22Rv1 (cell line): Measurements from ENCODE around the gene TMED3.
"Not testable (repeated sequence)": the region's sequence is repeated elsewhere in the genome, so short reads cannot be mapped to it uniquely, and the experiment has no call there.

Experiments
- H3K27ac ChIP-seq: fragments of 450-650 bp; 2 replicates; pipeline ENCODE4 v1.5.1; 2017
- ZFX ChIP-seq: fragments of 450-650 bp; IDR thresholded peaks from 2 replicates; pipeline ENCODE4 v1.6.1; 2017; ENCODE audit warnings: antibody characterized with exemption, borderline replicate concordance
- TF ChIP-seq, protein P1 (sequence below): fragments of 450-650 bp; IDR thresholded peaks from 2 replicates; pipeline ENCODE4 v1.5.1; 2017; ENCODE audit warnings: mild to moderate bottlenecking

The TMED3 gene

DNA sequence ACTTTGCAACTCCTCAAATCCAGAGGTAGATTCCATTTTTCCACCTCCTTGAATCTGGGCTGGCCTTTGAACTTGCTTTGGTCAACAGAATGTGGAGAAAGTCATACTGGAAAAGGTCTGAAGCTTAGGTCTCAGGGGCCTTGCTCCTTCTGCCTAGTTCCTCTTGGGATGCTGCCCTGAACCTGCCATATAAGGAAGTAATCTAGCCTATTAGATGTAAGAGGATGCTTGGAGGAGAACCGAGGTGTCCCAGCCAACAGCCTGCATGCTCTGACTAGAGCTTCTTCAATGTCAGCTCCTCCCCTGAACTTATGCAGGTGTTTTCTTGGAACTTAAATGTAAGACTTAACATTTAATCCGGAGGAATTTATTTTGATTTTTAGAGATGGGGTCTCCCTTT, 2.0 kb upstream of the TMED3 start:
- H3K27ac ChIP-seq: no peak overlapping the region
- TF ChIP-seq ZFX: no peak
- TF ChIP-seq, protein P1, sequence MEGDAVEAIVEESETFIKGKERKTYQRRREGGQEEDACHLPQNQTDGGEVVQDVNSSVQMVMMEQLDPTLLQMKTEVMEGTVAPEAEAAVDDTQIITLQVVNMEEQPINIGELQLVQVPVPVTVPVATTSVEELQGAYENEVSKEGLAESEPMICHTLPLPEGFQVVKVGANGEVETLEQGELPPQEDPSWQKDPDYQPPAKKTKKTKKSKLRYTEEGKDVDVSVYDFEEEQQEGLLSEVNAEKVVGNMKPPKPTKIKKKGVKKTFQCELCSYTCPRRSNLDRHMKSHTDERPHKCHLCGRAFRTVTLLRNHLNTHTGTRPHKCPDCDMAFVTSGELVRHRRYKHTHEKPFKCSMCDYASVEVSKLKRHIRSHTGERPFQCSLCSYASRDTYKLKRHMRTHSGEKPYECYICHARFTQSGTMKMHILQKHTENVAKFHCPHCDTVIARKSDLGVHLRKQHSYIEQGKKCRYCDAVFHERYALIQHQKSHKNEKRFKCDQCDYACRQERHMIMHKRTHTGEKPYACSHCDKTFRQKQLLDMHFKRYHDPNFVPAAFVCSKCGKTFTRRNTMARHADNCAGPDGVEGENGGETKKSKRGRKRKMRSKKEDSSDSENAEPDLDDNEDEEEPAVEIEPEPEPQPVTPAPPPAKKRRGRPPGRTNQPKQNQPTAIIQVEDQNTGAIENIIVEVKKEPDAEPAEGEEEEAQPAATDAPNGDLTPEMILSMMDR: no peak

DNA sequence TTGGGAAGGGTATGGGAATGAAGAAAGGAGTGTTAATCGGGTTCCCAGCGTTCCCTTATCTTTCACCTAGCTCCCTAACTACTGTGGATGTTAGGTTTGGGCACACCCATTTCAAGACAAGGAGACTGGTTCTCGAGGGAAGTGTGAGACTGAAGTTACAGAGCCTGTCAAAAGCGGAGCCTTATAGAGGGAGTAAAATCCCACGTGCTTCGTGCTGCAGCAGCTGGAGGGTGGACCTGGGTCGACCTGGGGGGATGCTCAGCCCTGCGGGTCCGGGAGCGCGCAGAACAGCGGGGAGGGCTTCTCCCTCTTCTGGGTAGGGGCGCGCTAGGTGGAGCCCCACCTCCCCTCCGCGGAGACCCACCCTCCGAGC, 314 bp upstream of the TMED3 start:
- peak overlapping the region; percentile 80 for H3K27ac ChIP-seq
- no peak for TF ChIP-seq ZFX
- TF ChIP-seq, protein P1: no peak

DNA sequence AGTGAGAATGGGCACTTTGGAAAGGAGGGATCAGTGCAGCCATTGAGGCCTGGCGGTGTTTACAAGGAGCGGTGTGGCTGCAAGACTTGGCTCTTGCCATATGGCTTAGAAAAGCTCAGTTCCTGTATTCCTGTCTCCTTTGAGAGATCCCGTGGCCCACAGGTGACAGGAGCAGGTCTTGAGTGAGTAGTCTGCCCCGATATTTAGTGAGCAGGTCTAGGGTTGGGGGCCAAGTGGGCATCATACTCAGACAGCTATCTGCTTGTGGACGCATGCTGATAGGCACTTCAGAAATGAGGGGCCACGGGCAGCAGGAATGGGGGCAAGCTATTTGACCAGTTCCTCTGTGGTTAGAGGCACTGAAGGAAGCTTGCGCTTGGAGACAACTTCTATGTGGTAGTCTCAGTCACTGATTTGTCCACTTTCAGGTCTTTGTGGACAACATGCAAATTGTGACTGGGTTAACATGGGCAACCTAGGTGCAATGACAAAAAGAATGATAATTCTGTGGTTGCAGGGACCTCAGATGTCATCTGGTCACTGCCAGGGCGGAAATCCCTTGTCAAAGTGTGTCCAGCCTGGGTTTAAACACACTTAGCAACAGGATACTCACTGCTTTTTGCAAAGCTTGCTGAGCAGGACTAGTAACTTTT, 1.1 kb downstream of the TMED3 start:
- no peak for TF ChIP-seq ZFX
- TF ChIP-seq, protein P1: no peak
- H3K27ac ChIP-seq: peak overlapping the region; percentile 80

DNA sequence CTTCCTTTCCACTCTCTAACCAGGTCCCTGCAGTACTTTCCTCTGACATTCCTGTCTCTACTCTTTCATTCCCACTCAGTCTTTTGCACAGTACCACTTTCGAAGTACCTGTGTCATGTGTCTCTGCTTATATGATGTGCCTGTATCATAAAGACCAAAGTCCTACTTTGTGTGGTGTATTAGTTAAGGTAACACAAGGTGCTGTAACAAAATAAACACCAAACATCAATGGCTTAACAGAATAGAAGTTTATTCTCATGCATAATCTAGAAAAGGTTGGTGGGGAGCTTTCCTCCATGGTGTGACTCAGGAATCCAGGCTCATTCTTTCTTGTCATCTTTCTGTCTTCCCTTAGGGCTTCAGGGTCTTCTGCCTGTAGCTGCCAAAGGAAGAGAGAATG, 3.3 kb downstream of the TMED3 start:
- H3K27ac ChIP-seq: no peak overlapping the region

DNA sequence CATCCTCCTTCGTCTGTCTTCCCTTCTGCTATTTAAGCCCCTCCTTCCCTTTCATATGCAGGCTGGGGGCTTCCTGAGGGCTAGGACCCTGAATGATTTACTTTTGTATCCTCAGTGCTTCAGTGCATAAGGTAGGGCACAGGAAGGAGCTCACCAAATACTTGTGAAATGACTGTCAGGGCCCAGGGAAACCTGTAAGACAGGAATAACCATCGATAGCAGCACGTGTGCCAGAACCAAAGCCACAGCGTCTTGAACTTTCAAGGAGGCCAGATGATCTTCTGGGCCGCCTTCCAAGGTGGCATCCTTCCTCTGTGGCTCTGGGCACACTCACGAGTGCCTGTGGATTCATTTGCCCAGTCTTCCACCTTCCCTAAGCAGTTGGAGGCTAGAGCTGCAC, 3.9 kb downstream of the TMED3 start:
- TF ChIP-seq, protein P1: no peak
- no peak for TF ChIP-seq ZFX
- H3K27ac ChIP-seq: no peak overlapping the region

More for the DNA sequence above, 3.3 kb downstream of the TMED3 start:
- TF ChIP-seq, protein P1: no peak

DNA sequence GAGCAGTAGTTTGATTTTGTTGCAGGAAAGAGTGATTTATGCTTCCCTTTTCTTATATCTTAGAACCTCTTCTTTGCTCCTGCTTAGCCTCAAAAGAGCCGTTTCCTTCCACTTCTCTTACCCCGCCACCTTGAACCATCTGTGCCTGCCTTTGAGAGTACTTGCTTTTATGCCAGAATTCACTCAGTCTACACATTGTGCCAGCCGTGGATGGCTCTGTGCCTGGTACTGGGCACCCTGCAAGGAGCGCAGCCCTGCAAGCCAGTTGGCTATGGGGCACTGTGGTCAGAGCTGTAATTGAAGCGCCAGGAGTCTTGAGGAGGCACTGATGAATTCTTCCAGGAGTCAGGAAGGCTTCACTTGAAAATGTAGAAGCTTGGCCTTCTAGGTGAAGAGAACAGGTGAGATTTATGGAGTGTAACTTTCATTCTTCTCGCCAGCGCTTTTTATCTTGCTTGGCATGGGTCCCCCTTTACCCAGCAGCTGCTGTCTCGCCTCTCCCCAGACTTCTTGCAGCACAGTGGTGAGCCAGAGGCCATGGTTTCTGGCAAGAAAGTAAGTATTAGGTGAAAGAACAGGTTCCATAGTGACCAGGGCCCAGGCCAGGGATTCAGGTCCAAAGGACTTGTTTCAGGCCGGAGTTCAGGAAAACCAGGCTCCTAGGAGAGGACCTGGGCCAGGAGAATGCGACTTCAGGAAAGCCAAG, 4.9 kb downstream of the TMED3 start:
- no peak for TF ChIP-seq ZFX
- TF ChIP-seq, protein P1: no peak
- no peak overlapping the region for H3K27ac ChIP-seq

DNA sequence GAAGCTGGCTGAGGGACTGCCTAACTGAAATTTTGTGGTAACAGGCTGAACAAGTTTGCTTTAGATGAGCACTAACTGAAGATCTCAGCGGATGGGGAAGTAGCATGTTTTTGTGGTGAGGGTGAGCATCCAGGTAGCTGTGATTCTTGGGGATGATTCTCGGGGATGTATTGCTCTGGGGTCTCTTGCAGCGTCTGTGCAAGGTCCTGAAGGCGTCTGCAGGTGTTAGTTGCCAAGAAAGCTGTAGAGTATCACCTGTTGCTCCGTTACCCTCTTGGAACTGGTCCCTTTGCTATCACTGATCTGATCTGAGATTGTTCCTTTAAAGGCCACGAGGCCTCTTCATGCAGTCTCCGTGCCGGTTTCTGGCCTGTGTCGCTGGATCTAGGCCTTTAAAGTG, 6.0 kb downstream of the TMED3 start:
- 0 out of 2 replicates have a peak overlapping the region, but pooled peaks have one; percentile 13 for H3K27ac ChIP-seq
- TF ChIP-seq ZFX: no peak
- TF ChIP-seq, protein P1: no peak

DNA sequence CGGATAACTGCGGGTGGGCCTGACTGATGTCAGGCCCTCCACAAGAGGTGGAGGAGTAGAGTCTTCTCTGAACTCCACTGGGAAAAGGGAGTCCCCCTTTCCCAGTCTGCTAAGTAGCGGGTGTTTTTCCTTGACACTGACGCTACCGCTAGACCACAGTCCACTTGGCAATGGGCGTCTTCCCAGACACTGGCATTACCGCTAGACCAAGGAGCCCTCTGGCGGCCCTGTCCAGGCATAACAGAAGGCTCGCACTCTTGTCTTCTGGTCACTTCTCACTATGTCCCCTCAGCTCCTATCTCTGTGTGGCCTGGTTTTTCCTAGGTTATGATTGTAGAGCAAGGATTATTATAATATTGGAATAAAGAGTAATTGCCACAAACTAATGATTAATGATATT, 9.1 kb downstream of the TMED3 start:
- H3K27ac ChIP-seq: not testable (repeated sequence)
